ENCODE results near the gene MTFMT. TPM values are rescaled to one million over a fixed set of nuclear protein-coding genes. Genes with fewer than 3 reads are reported as not detected.

The MTFMT gene
- total and polyA plus RNA-seq, 2 of the 4 experiments (the other 2 are of a cell fraction) = 8.9 to 21.3 TPM

DNA sequence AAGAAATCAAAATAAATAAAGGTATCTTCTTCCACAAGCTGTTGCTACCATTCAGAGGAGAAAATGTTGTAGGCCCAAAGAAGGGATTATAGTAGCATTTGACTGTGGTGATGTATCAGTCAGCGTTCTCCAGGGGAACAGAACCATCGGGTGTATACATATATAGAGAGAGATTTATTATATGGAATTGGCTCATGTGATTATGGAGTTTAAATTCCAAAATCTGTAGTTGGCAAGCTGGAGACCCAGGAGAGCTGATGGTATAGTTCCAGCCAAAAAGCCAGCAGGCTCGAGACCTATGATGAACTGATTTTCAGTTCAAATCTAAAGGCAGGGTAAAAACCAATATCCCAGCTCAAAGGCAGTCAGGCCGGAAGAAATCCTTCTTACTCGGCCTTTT, 32.4 kb downstream of the MTFMT start:
- no peak overlapping the region for H2AFZ ChIP-seq (replicated peaks; ENCODE audit: low read length, poor library complexity)
- no peaks in the 10 kb centered on the region for H3K27me3 ChIP-seq (ENCODE audit: control insufficient read depth, insufficient read depth, low read length)
- no peak overlapping the region for H3K14ac ChIP-seq (replicated peaks; ENCODE audit: low read depth, low read length)
- no peak overlapping the region for H2AK5ac ChIP-seq (ENCODE audit: low read depth, low read length)
- no peak overlapping the region for H3K9ac ChIP-seq (ENCODE audit: low read depth, low read length)
- no peak overlapping the region for H3K56ac ChIP-seq (ENCODE audit: extremely low read depth, insufficient read depth, low read length)
- H2AK9ac ChIP-seq (replicated peaks; ENCODE audit: low read depth, low read length, poor library complexity) = no peak overlapping the region
- no peak overlapping the region for H3K27ac ChIP-seq (ENCODE audit: insufficient read depth, low read length)
- H4K91ac ChIP-seq (ENCODE audit: insufficient read depth, low read depth, low read length) = no peak overlapping the region
- intact Hi-C loops (cut with micrococcal nuclease) = no loop called here
- peaks cover 5% of the 10 kb centered on the region; the same call in 1 of the 2 replicates for H3K9me1 ChIP-seq (ENCODE audit: insufficient read depth, low read length)
- H3K4me3 ChIP-seq (ENCODE audit: insufficient read depth, low read depth, low read length) = no peak overlapping the region
- in situ Hi-C loops (cut with MboI; ENCODE audit: low sequenced_read_pairs) = no loop called here
- no peak for TF ChIP-seq SMC3 (IDR thresholded peaks at IDR 0.05; ENCODE audit: low read depth, low read length)
- TF ChIP-seq, protein P1, sequence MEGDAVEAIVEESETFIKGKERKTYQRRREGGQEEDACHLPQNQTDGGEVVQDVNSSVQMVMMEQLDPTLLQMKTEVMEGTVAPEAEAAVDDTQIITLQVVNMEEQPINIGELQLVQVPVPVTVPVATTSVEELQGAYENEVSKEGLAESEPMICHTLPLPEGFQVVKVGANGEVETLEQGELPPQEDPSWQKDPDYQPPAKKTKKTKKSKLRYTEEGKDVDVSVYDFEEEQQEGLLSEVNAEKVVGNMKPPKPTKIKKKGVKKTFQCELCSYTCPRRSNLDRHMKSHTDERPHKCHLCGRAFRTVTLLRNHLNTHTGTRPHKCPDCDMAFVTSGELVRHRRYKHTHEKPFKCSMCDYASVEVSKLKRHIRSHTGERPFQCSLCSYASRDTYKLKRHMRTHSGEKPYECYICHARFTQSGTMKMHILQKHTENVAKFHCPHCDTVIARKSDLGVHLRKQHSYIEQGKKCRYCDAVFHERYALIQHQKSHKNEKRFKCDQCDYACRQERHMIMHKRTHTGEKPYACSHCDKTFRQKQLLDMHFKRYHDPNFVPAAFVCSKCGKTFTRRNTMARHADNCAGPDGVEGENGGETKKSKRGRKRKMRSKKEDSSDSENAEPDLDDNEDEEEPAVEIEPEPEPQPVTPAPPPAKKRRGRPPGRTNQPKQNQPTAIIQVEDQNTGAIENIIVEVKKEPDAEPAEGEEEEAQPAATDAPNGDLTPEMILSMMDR (conservative IDR thresholded peaks at IDR 0.05; ENCODE audit: low read depth, low read length) = no peak
- TF ChIP-seq BHLHE40 (IDR thresholded peaks at IDR 0.05; ENCODE audit: low read depth, low read length) = no peak
- TF ChIP-seq MAZ (IDR thresholded peaks at IDR 0.05; ENCODE audit: borderline replicate concordance, low read depth, low read length) = no peak
- TF ChIP-seq MXI1 (IDR thresholded peaks at IDR 0.05; ENCODE audit: borderline replicate concordance, low read depth, low read length) = no peak
- no peak for TF ChIP-seq CEBPB (IDR thresholded peaks at IDR 0.05; ENCODE audit: low read depth, low read length)
- TF ChIP-seq RAD21 (IDR thresholded peaks at IDR 0.05; ENCODE audit: low read length) = no peak
- no peak for TF ChIP-seq MAFK (IDR thresholded peaks at IDR 0.05; ENCODE audit: low read depth, low read length)
- TF ChIP-seq POLR2A (IDR thresholded peaks at IDR 0.05; ENCODE audit: low read depth, low read length) = no peak
- TF ChIP-seq RCOR1 (IDR thresholded peaks at IDR 0.05; ENCODE audit: insufficient replicate concordance, low read length) = no peak
- no peak for TF ChIP-seq CHD1 (IDR thresholded peaks at IDR 0.05; ENCODE audit: low read depth, low read length)
- TF ChIP-seq FOS (IDR thresholded peaks at IDR 0.05; ENCODE audit: low read depth, low read length) = no peak
- TF ChIP-seq NFE2L2 (IDR thresholded peaks at IDR 0.05; ENCODE audit: low read depth, low read length) = no peak
- TF ChIP-seq USF2 (IDR thresholded peaks at IDR 0.05; ENCODE audit: low read depth, low read length) = no peak
- no peak for TF ChIP-seq RFX5 (IDR thresholded peaks at IDR 0.05; ENCODE audit: low read depth, low read length)
- TF ChIP-seq, protein P2, sequence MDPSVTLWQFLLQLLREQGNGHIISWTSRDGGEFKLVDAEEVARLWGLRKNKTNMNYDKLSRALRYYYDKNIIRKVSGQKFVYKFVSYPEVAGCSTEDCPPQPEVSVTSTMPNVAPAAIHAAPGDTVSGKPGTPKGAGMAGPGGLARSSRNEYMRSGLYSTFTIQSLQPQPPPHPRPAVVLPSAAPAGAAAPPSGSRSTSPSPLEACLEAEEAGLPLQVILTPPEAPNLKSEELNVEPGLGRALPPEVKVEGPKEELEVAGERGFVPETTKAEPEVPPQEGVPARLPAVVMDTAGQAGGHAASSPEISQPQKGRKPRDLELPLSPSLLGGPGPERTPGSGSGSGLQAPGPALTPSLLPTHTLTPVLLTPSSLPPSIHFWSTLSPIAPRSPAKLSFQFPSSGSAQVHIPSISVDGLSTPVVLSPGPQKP (IDR thresholded peaks at IDR 0.05; ENCODE audit: borderline replicate concordance, low read depth, low read length) = no peak
- no peak overlapping the region for H2BK5ac ChIP-seq (ENCODE audit: low read depth, low read length, poor library complexity, severe bottlenecking)
- no peak overlapping the region for H2BK15ac ChIP-seq (ENCODE audit: low read depth, low read length)
- no peak overlapping the region for H3K4ac ChIP-seq (ENCODE audit: low read depth, low read length)
- BruUV-seq (replicated peaks) = no TSS peak
- H4K20me1 ChIP-seq (ENCODE audit: insufficient read depth, low read length) = no peaks in the 10 kb centered on the region
- DNase-seq = no peak
- no peak overlapping the region for H3K23ac ChIP-seq (ENCODE audit: low read depth, low read length)
- no peaks in the 10 kb centered on the region for H3K4me1 ChIP-seq (ENCODE audit: control insufficient read depth, insufficient read depth, low read length)
- dilution Hi-C loops (cut with HindIII; ENCODE audit: low sequenced_read_pairs, unreplicated experiment) = no loop called here
- WGBS, 2 experiments (ENCODE audit: extremely low coverage in 2 of 2, insufficient read length in 1 of 2) = 57% methylated on average over 1 of the region's 5 CpGs; no CpG with 5 or more reads in 1 of the 2 experiments
- no peak overlapping the region for H3K4me2 ChIP-seq (ENCODE audit: low read depth, low read length)
- H2BK20ac ChIP-seq (ENCODE audit: low read depth, low read length) = no peak overlapping the region
- ChIA-PET CTCF (interaction anchor here (1.8 kb wide), 1 partner anchor 104 kb away, joined by 4 read pairs; no protein-coding TSS in a partner anchor), POLR2A (ENCODE audit: unreplicated experiment) (no interaction called here)
- H3K18ac ChIP-seq (ENCODE audit: low read depth, low read length) = no peak overlapping the region
- H3K36me3 ChIP-seq (ENCODE audit: control insufficient read depth, insufficient read depth, low read length) = peaks cover 4% of the 10 kb centered on the region
- H4K8ac ChIP-seq (ENCODE audit: low read depth in 2 of 2, low read length in 2 of 2) = no peak overlapping the region
- no peaks in the 10 kb centered on the region for H3K9me3 ChIP-seq (ENCODE audit: control insufficient read depth, insufficient read depth, low read length)
- H2BK120ac ChIP-seq (ENCODE audit: low read depth, low read length) = no peak overlapping the region
- H3K79me1 ChIP-seq (ENCODE audit: low read depth in 1 of 2, low read length in 2 of 2) = no peaks in the 10 kb centered on the region
- H4K5ac ChIP-seq (ENCODE audit: low read depth, low read length) = no peak overlapping the region
- ATAC-seq (ENCODE audit: low read depth) = no peak

All from IMR-90 (cell line).